Suppressor macrophage treated with lipopolysaccharide for 1 hour (primary cell): ENCODE measurements around the gene PARK7.

Experiments used
- DNase-seq, 3 donors: peaks; one replicate each; pipeline ENCODE4 v3.0.0-alpha.2; 2020 to 2022

PARK7 gene

GRCh38 chr1:7985851-7986612 lies 24.5 kb downstream of the PARK7 start:
- no peak for DNase-seq

GRCh38 chr1:7987528-7987927 lies 26.0 kb downstream of the PARK7 start:
- no peak for DNase-seq

- DNase-seq = no peak
Measured at GRCh38 chr1:7988576-7988975, 27.1 kb downstream of the PARK7 start.

- no peak for DNase-seq
Measured at GRCh38 chr1:7989762-7990428, 28.4 kb downstream of the PARK7 start.

- no peak for DNase-seq
Measured at GRCh38 chr1:7991504-7992440, 30.3 kb downstream of the PARK7 start.

- DNase-seq = no peak
Measured at GRCh38 chr1:7992885-7993284, 31.4 kb downstream of the PARK7 start.

- DNase-seq = peak; percentile 61 to 92 (median 84)
Measured at GRCh38 chr1:7993593-7994479, 32.3 kb downstream of the PARK7 start.

- no peak for DNase-seq
Measured at GRCh38 chr1:7994827-7995226, 33.3 kb downstream of the PARK7 start.

GRCh38 chr1:7995437-7995836 lies 33.9 kb downstream of the PARK7 start:
- no peak for DNase-seq

GRCh38 chr1:8002329-8002910 lies 40.9 kb downstream of the PARK7 start:
- peak; percentile 31 to 55 (median 39) for DNase-seq

- no peak for DNase-seq
Measured at GRCh38 chr1:8002921-8003320, 41.4 kb downstream of the PARK7 start.

- DNase-seq = no peak
Measured at GRCh38 chr1:8003438-8004112, 42.1 kb downstream of the PARK7 start.

- DNase-seq = no peak
Measured at GRCh38 chr1:8004113-8004802, 42.7 kb downstream of the PARK7 start.

GRCh38 chr1:8004803-8005573 lies 43.5 kb downstream of the PARK7 start:
- DNase-seq = peak; percentile 77 to 84 (median 82)

- DNase-seq = no peak
Measured at GRCh38 chr1:8006037-8006963, 44.8 kb downstream of the PARK7 start.

- no peak for DNase-seq
Measured at GRCh38 chr1:8009043-8010002, 47.8 kb downstream of the PARK7 start.

- DNase-seq = no peak
Measured at GRCh38 chr1:8010080-8010664, 48.7 kb downstream of the PARK7 start.
